Activated effector memory CD4-positive, alpha-beta T cell treated with anti-CD3 and anti-CD28 coated beads, Interleukin-2, amount 50 U/mL, for 16 hours (primary cell): ENCODE measurements around the gene ETV5.

Experiments
- DNase-seq: peaks from one replicate; pipeline ENCODE4 v3.0.0-alpha.2; 2020

Gene ETV5

GRCh38 chr3:186108941-186109865 is at the start of gene ETV5:
Gene ETV5, minus strand, starts transcription at chr3:186109089. Its CDS starts 3,221 bp downstream, at chr3:186105868.
- DNase-seq: peak; percentile 96

GRCh38 chr3:186154641-186155040 is 45.8 kb upstream of the ETV5 start:
- DNase-seq: no peak

GRCh38 chr3:186152889-186153292 is 44.0 kb upstream of the ETV5 start:
- DNase-seq: no peak

GRCh38 chr3:186152361-186152798 is 43.5 kb upstream of the ETV5 start:
- DNase-seq: no peak

GRCh38 chr3:186151077-186151971 is 42.4 kb upstream of the ETV5 start:
- no peak for DNase-seq

- no peak for DNase-seq
These were observed 41.3 kb upstream of the ETV5 start for GRCh38 chr3:186150041-186150830.

- no peak for DNase-seq
These were observed 40.6 kb upstream of the ETV5 start for GRCh38 chr3:186149319-186149960.

GRCh38 chr3:186144257-186144656 is 35.4 kb upstream of the ETV5 start:
- DNase-seq: no peak

GRCh38 chr3:186143250-186143649 is 34.4 kb upstream of the ETV5 start:
- no peak for DNase-seq

GRCh38 chr3:186142393-186142932 is 33.6 kb upstream of the ETV5 start:
- no peak for DNase-seq

GRCh38 chr3:186141790-186142189 is 32.9 kb upstream of the ETV5 start:
- DNase-seq: no peak

GRCh38 chr3:186138272-186138981 is 29.5 kb upstream of the ETV5 start:
- DNase-seq: no peak

- DNase-seq: no peak
These were observed 28.3 kb upstream of the ETV5 start for GRCh38 chr3:186137051-186137685.

GRCh38 chr3:186133980-186134379 is 25.1 kb upstream of the ETV5 start:
- no peak for DNase-seq

- DNase-seq: no peak
These were observed 23.6 kb upstream of the ETV5 start for GRCh38 chr3:186132487-186132886.

GRCh38 chr3:186129206-186129605 is 20.3 kb upstream of the ETV5 start:
- no peak for DNase-seq

- no peak for DNase-seq
These were observed 19.3 kb upstream of the ETV5 start for GRCh38 chr3:186128158-186128557.

GRCh38 chr3:186127463-186127862 is 18.6 kb upstream of the ETV5 start:
- DNase-seq: no peak

- DNase-seq: no peak
These were observed 16.2 kb upstream of the ETV5 start for GRCh38 chr3:186125118-186125517.

GRCh38 chr3:186124592-186124991 is 15.7 kb upstream of the ETV5 start:
- DNase-seq: no peak

- no peak for DNase-seq
These were observed 14.1 kb upstream of the ETV5 start for GRCh38 chr3:186123012-186123411.
